Fibroblast of lung (primary cell): ENCODE results near the gene RAI1.

ENCODE experiments used
- CTCF ChIP-seq, 2 donors: IDR thresholded peaks in 1 of 2; conservative IDR thresholded peaks in 1 of 2; 1 replicate in 1 of 2; 2 replicates in 1 of 2; pipeline ENCODE4 v1.5.1; 2011 to 2012; ENCODE audit warnings: low read length in 2 of 2, control low read depth in 1 of 2, inconsistent platforms in 1 of 2, low read depth in 1 of 2, mild to moderate bottlenecking in 1 of 2
- EZH2 ChIP-seq: IDR thresholded peaks from 2 replicates; pipeline ENCODE4 v1.5.1; 2012; ENCODE audit warnings: low read length, control low read depth, mild to moderate bottlenecking; ENCODE audit errors: missing control alignments

- TF ChIP-seq CTCF (conservative IDR thresholded peaks at IDR 0.05 in 1 of 2, IDR thresholded peaks at IDR 0.05 in 1 of 2; ENCODE audit: low read depth in 1 of 2, low read length in 2 of 2) (no peak), EZH2 (no peak)
These were observed 162.8 kb downstream of the RAI1 start for GRCh38 chr17:17844079-17844478.
